Tibial nerve (tissue), 4 donors: Measurements from ENCODE around the gene RAB11FIP3. TPM values are rescaled to one million over a fixed set of nuclear protein-coding genes. Genes with fewer than 3 reads are reported as not detected.

Source experiments
- DNase-seq, 2 donors: peaks; one replicate each; pipeline ENCODE4 v3.0.0-alpha.2; 2019; ENCODE audit warnings: low spot score in 2 of 2
- H3K27ac ChIP-seq, 4 donors: fragments of 200-600 bp; sonication (generic) in 3 of 4; one replicate each; pipeline ENCODE4 v1.5.1; 2017 to 2019; ENCODE audit warnings: mild to moderate bottlenecking in 1 of 4
- H3K27me3 ChIP-seq, 2 donors: fragments of 200-600 bp; sonication (generic) in 1 of 2; one replicate each; pipeline versions ENCODE4 v1.5.1 to v1.6.0; 2017 to 2019
- H3K36me3 ChIP-seq, 3 donors: fragments of 200-600 bp; sonication (generic); one replicate each; pipeline ENCODE4 v1.5.1; 2018 to 2019
- H3K4me1 ChIP-seq, 4 donors: fragments of 200-600 bp; sonication (generic) in 3 of 4; one replicate each; pipeline ENCODE4 v1.5.1; 2017 to 2019
- H3K4me3 ChIP-seq, 4 donors: fragments of 200-600 bp; sonication (generic) in 3 of 4; one replicate each; pipeline ENCODE4 v1.5.1; 2017 to 2019; ENCODE audit warnings: mild to moderate bottlenecking in 1 of 4, moderate library complexity in 1 of 4
- H3K9me3 ChIP-seq, 4 donors: fragments of 200-600 bp; sonication (generic) in 3 of 4; one replicate each; pipeline ENCODE4 v1.5.1; 2017 to 2019
- EP300 ChIP-seq, 2 donors: sonication (generic); formaldehyde crosslinking; IDR thresholded peaks; one replicate each; pipeline ENCODE4 v1.6.1; 2017; ENCODE audit warnings: antibody characterized with exemption in 2 of 2, mild to moderate bottlenecking in 1 of 2
- POLR2A ChIP-seq, 2 donors: fragments of 450-650 bp; IDR thresholded peaks; one replicate each; pipeline ENCODE4 v1.6.1; 2017; ENCODE audit warnings: antibody characterized with exemption in 2 of 2, mild to moderate bottlenecking in 2 of 2, moderate library complexity in 2 of 2
- WGBS, 2 donors: methylation state at CpG; one replicate each; pipeline ENCODE4 v1.1.5; 2018; 5-methylcytosine and 5-hydroxymethylcytosine counted together
- total RNA-seq, 4 donors: library from RNA; depleted of rRNA; stranded (reverse); fragments of >200 nt; gene quantifications; one replicate each; pipeline ENCODE4 v1.1.0, GENCODE V29; 2016
- TF ChIP-seq, protein P1 (sequence below), 5 experiments: fragments of 200-600 bp in 3 of 5; fragments of 450-650 bp in 2 of 5; sonication (generic) in 3 of 5; IDR thresholded peaks; one replicate each; pipeline ENCODE4 v1.5.1; 2016 to 2019; ENCODE audit warnings: antibody characterized with exemption in 5 of 5, mild to moderate bottlenecking in 3 of 5, moderate library complexity in 2 of 5

Gene RAB11FIP3
- total RNA-seq, 4 donors from 2014 or later: 30.2 to 128 (median 54.6) TPM

GRCh38 chr16:444027-444426 lies 18.6 kb downstream of the RAB11FIP3 start:
- TF ChIP-seq, protein P1, sequence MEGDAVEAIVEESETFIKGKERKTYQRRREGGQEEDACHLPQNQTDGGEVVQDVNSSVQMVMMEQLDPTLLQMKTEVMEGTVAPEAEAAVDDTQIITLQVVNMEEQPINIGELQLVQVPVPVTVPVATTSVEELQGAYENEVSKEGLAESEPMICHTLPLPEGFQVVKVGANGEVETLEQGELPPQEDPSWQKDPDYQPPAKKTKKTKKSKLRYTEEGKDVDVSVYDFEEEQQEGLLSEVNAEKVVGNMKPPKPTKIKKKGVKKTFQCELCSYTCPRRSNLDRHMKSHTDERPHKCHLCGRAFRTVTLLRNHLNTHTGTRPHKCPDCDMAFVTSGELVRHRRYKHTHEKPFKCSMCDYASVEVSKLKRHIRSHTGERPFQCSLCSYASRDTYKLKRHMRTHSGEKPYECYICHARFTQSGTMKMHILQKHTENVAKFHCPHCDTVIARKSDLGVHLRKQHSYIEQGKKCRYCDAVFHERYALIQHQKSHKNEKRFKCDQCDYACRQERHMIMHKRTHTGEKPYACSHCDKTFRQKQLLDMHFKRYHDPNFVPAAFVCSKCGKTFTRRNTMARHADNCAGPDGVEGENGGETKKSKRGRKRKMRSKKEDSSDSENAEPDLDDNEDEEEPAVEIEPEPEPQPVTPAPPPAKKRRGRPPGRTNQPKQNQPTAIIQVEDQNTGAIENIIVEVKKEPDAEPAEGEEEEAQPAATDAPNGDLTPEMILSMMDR (IDR thresholded peaks at IDR 0.05): no peak
- TF ChIP-seq POLR2A (IDR thresholded peaks at IDR 0.05): no peak
- TF ChIP-seq EP300 (IDR thresholded peaks at IDR 0.05): no peak
- H3K4me1 ChIP-seq: peaks cover 0 to 22% (median 0%) of the 10 kb centered on the region in 4 donors
- H3K27me3 ChIP-seq: no peaks in the 10 kb centered on the region
- no peaks in the 10 kb centered on the region for H3K9me3 ChIP-seq
- H3K4me3 ChIP-seq: no peak overlapping the region
- no peak overlapping the region for H3K27ac ChIP-seq
- WGBS, 2 donors: 90 to 91% methylated on average over 10 of the region's 10 CpGs
- no peak for DNase-seq
- peaks cover 0 to 3% (median 0%) of the 10 kb centered on the region in 3 donors for H3K36me3 ChIP-seq

GRCh38 chr16:445566-445965 lies 20.1 kb downstream of the RAB11FIP3 start:
- Histone ChIP-seq H3K36me3 (no peaks in the 10 kb centered on the region), H3K27ac (no peak overlapping the region), H3K4me1 (peaks cover 0 to 28% (median 0%) of the 10 kb centered on the region in 4 donors), H3K9me3 (no peaks in the 10 kb centered on the region), H3K4me3 (no peak overlapping the region), H3K27me3 (no peaks in the 10 kb centered on the region)
- WGBS, 2 donors: 71 to 91% methylated on average over 4 of the region's 4 CpGs
- TF ChIP-seq, protein P1 (IDR thresholded peaks at IDR 0.05): no peak
- no peak for TF ChIP-seq EP300 (IDR thresholded peaks at IDR 0.05)
- TF ChIP-seq POLR2A (IDR thresholded peaks at IDR 0.05): no peak
- DNase-seq: no peak

GRCh38 chr16:450385-450784 lies 24.9 kb downstream of the RAB11FIP3 start:
- H3K4me1 ChIP-seq: peaks cover 0 to 11% (median 0%) of the 10 kb centered on the region in 4 donors
- no peak overlapping the region for H3K27ac ChIP-seq
- no peaks in the 10 kb centered on the region for H3K9me3 ChIP-seq
- H3K4me3 ChIP-seq: no peak overlapping the region
- no peaks in the 10 kb centered on the region for H3K36me3 ChIP-seq
- WGBS, 2 donors: 70 to 77% methylated on average over 8 of the region's 8 CpGs
- H3K27me3 ChIP-seq: no peaks in the 10 kb centered on the region
- TF ChIP-seq EP300 (IDR thresholded peaks at IDR 0.05): no peak
- TF ChIP-seq, protein P1 (IDR thresholded peaks at IDR 0.05): no peak
- no peak for DNase-seq

DNA sequence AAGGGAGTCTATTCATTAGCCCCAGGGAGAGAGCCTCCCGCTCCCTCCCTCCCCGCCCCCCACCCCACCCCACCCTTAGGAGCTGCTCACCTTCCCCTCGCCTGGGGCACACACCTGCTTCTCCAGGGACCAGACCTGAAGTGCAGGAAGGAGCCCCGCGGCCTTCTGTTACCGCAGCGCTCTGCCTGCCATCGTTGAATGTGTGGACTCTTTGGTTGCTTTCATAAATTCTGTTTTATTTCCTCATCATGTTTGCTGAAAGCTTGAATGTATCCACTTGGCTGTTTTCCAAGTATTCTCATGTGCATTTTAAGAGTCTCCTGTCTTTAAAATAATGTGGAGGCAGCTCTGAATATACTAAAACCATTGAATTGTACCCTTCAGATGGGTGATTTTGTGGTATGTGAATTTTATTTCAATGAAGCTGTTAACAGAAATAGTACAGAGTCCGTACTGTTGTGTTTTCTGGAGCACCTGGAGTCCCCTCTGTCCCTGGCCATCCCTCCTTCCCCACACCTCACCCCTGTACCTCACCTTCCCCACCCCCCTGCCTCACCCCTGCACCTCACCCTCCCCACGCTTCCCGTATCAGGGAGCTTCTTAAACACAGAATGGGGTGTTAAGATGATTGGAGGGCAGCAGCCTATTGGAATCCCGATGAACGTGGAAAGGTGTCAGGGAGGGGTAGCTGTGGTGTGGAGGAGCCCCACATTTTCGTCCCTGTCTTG lies 25.5 kb downstream of the RAB11FIP3 start:
- Histone ChIP-seq H3K27ac (no peak overlapping the region), H3K27me3 (no peaks in the 10 kb centered on the region), H3K4me3 (no peak overlapping the region), H3K36me3 (no peaks in the 10 kb centered on the region), H3K4me1 (peaks cover 0 to 11% (median 0%) of the 10 kb centered on the region in 4 donors), H3K9me3 (no peaks in the 10 kb centered on the region)
- DNase-seq: no peak
- WGBS, 2 donors: 58 to 64% methylated on average over 12 to 14 of the region's 14 CpGs
- TF ChIP-seq POLR2A (IDR thresholded peaks at IDR 0.05): no peak
- TF ChIP-seq, protein P1 (IDR thresholded peaks at IDR 0.05): no peak
- TF ChIP-seq EP300 (IDR thresholded peaks at IDR 0.05): no peak

- Histone ChIP-seq H3K4me1 (peaks cover 0 to 29% (median 5%) of the 10 kb centered on the region in 4 donors), H3K27me3 (no peaks in the 10 kb centered on the region), H3K9me3 (no peaks in the 10 kb centered on the region), H3K27ac (no peak overlapping the region), H3K4me3 (no peak overlapping the region), H3K36me3 (no peaks in the 10 kb centered on the region)
- DNase-seq: no peak
- TF ChIP-seq, protein P1 (IDR thresholded peaks at IDR 0.05): no peak
- TF ChIP-seq EP300 (IDR thresholded peaks at IDR 0.05): no peak
- WGBS, 2 donors: 90 to 93% methylated on average over 13 of the region's 13 CpGs
Measured at GRCh38 chr16:454397-454940, 29.0 kb downstream of the RAB11FIP3 start.
